SK-N-SH (cell line): Measurements from ENCODE around the gene KRTAP4-5. TPM values are rescaled to one million over a fixed set of nuclear protein-coding genes. Genes with fewer than 3 reads are reported as not detected.

Experiments
- polyA plus RNA-seq, 3 experiments: library from polyadenylated mRNA; depleted of rRNA; stranded (reverse); fragments of >200 nt; gene quantifications; 2 replicates each; pipeline ENCODE4 v1.2.3, GENCODE V29; 2012
- small RNA-seq, 7 experiments: library from RNA; depleted of rRNA; stranded (forward); fragments of <200 nt; gene quantifications; one replicate each; pipeline ENCODE3, GENCODE V24; 2012

Gene KRTAP4-5
- polyA plus RNA-seq, 1 of the 3 experiments (the other 2 are of a cell fraction): not detected

Small RNAs within 50 kb of the gene (small RNA-seq; reads per million reads assigned to genes)
- gene KRTAP4-17P: 0 reads per million in 7 experiments

Other genes starting within 250 kb of the KRTAP4-5 start
- gene KRT23, start 212.2 kb downstream of the KRTAP4-5 start, polyA plus RNA-seq (2012; rRNA removed): not detected in 2 replicates
- not detected in 2 replicates for gene KRT39, start 182.9 kb downstream of the KRTAP4-5 start, polyA plus RNA-seq (2012; rRNA removed)
- gene KRT40, start 165.5 kb downstream of the KRTAP4-5 start, polyA plus RNA-seq (2012; rRNA removed): not detected in 2 replicates
- not detected in 2 replicates for gene KRTAP3-3, start 155.7 kb downstream of the KRTAP4-5 start, polyA plus RNA-seq (2012; rRNA removed)
- not detected in 2 replicates for gene KRTAP3-2, start 149.9 kb downstream of the KRTAP4-5 start, polyA plus RNA-seq (2012; rRNA removed)
- gene KRTAP3-1, start 140.7 kb downstream of the KRTAP4-5 start, polyA plus RNA-seq (2012; rRNA removed): not detected in 2 replicates
- not detected in 2 replicates for gene KRTAP1-5, start 122.6 kb downstream of the KRTAP4-5 start, polyA plus RNA-seq (2012; rRNA removed)
- not detected in 2 replicates for gene KRTAP1-4, start 119.6 kb downstream of the KRTAP4-5 start, polyA plus RNA-seq (2012; rRNA removed)
- not detected in 2 replicates for gene KRTAP1-3, start 115.0 kb downstream of the KRTAP4-5 start, polyA plus RNA-seq (2012; rRNA removed)
- gene KRTAP1-1, start 108.4 kb downstream of the KRTAP4-5 start, polyA plus RNA-seq (2012; rRNA removed): not detected in 2 replicates
- not detected in 2 replicates for gene KRTAP2-1, start 102.5 kb downstream of the KRTAP4-5 start, polyA plus RNA-seq (2012; rRNA removed)
- gene KRTAP2-2, start 94.6 kb downstream of the KRTAP4-5 start, polyA plus RNA-seq (2012; rRNA removed): not detected in 2 replicates
- 0.36 and 0.39 TPM in 2 replicates for gene KRTAP2-3, start 89.7 kb downstream of the KRTAP4-5 start, polyA plus RNA-seq (2012; rRNA removed)
- not detected in 2 replicates for gene KRTAP2-4, start 83.9 kb downstream of the KRTAP4-5 start, polyA plus RNA-seq (2012; rRNA removed)
- not detected in 2 replicates for gene KRTAP4-7, start 65.7 kb downstream of the KRTAP4-5 start, polyA plus RNA-seq (2012; rRNA removed)
- not detected in 2 replicates for gene KRTAP4-8, start 51.7 kb downstream of the KRTAP4-5 start, polyA plus RNA-seq (2012; rRNA removed)
- gene KRTAP4-16, start 47.6 kb downstream of the KRTAP4-5 start, polyA plus RNA-seq (2012; rRNA removed): not detected in 2 replicates
- gene KRTAP4-9, start 44.4 kb downstream of the KRTAP4-5 start, polyA plus RNA-seq (2012; rRNA removed): not detected in 2 replicates
- not detected in 2 replicates for gene KRTAP4-11, start 31.5 kb downstream of the KRTAP4-5 start, polyA plus RNA-seq (2012; rRNA removed)
- gene KRTAP4-12, start 25.6 kb downstream of the KRTAP4-5 start, polyA plus RNA-seq (2012; rRNA removed): not detected in 2 replicates
- not detected in 2 replicates for gene KRTAP4-6, start 9.3 kb downstream of the KRTAP4-5 start, polyA plus RNA-seq (2012; rRNA removed)
- gene KRTAP4-4, start 10.9 kb upstream of the KRTAP4-5 start, polyA plus RNA-seq (2012; rRNA removed): not detected in 2 replicates
- gene KRTAP4-3, start 18.4 kb upstream of the KRTAP4-5 start, polyA plus RNA-seq (2012; rRNA removed): not detected in 2 replicates
- gene KRTAP4-2, start 28.4 kb upstream of the KRTAP4-5 start, polyA plus RNA-seq (2012; rRNA removed): not detected in 2 replicates
- gene KRTAP4-1, start 35.1 kb upstream of the KRTAP4-5 start, polyA plus RNA-seq (2012; rRNA removed): not detected in 2 replicates
- gene KRTAP9-1, start 40.1 kb upstream of the KRTAP4-5 start, polyA plus RNA-seq (2012; rRNA removed): not detected in 2 replicates
- not detected in 2 replicates for gene KRTAP9-2, start 76.8 kb upstream of the KRTAP4-5 start, polyA plus RNA-seq (2012; rRNA removed)
- gene KRTAP9-3, start 82.6 kb upstream of the KRTAP4-5 start, polyA plus RNA-seq (2012; rRNA removed): not detected in 2 replicates
- not detected in 2 replicates for gene KRTAP9-8, start 88.2 kb upstream of the KRTAP4-5 start, polyA plus RNA-seq (2012; rRNA removed)
- not detected in 2 replicates for gene KRTAP9-4, start 99.9 kb upstream of the KRTAP4-5 start, polyA plus RNA-seq (2012; rRNA removed)
- gene KRTAP9-9, start 105.6 kb upstream of the KRTAP4-5 start, polyA plus RNA-seq (2012; rRNA removed): not detected in 2 replicates
- not detected in 2 replicates for gene KRTAP9-6, start 115.6 kb upstream of the KRTAP4-5 start, polyA plus RNA-seq (2012; rRNA removed)
- gene KRTAP9-7, start 125.9 kb upstream of the KRTAP4-5 start, polyA plus RNA-seq (2012; rRNA removed): not detected in 2 replicates
- not detected in 2 replicates for gene KRTAP29-1, start 153.0 kb upstream of the KRTAP4-5 start, polyA plus RNA-seq (2012; rRNA removed)
- not detected in 2 replicates for gene KRTAP16-1, start 159.5 kb upstream of the KRTAP4-5 start, polyA plus RNA-seq (2012; rRNA removed)
- gene KRTAP17-1, start 165.9 kb upstream of the KRTAP4-5 start, polyA plus RNA-seq (2012; rRNA removed): not detected in 2 replicates
- gene KRT33A, start 201.0 kb upstream of the KRTAP4-5 start, polyA plus RNA-seq (2012; rRNA removed): not detected in 2 replicates
- gene KRT33B, start 220.0 kb upstream of the KRTAP4-5 start, polyA plus RNA-seq (2012; rRNA removed): 0.08 TPM in 1 of 2 replicates, not detected in the other
- gene KRT34, start 232.5 kb upstream of the KRTAP4-5 start, polyA plus RNA-seq (2012; rRNA removed): 0.05 and 0.08 TPM in 2 replicates
- gene KRT31, start 247.8 kb upstream of the KRTAP4-5 start, polyA plus RNA-seq (2012; rRNA removed): 0.03 TPM in 1 of 2 replicates, not detected in the other